H1 (cell line): ENCODE measurements around the gene HLA-DPA1. TPM values are rescaled to one million over a fixed set of nuclear protein-coding genes. Genes with fewer than 3 reads are reported as not detected.
A peak's percentile ranks its signal among the peaks of the same experiment; 100 is the strongest.

Experiments
- CTCF ChIA-PET: fragments of 300-600 bp; sonication (Branson Sonifier 250); formaldehyde crosslinking; loops from one replicate; lab custom pipeline; 2021; ENCODE audit not compliant: partially characterized antibody; lab: Charles Lee
- POLR2A ChIA-PET: fragments of 300-600 bp; sonication (Branson Sonifier 250); formaldehyde crosslinking; loops from one replicate; lab custom pipeline; 2021; ENCODE audit warnings: inconsistent platforms; ENCODE audit not compliant: partially characterized antibody; lab: Charles Lee
- DNase-seq, 2 experiments: peaks; one replicate each; pipeline versions ENCODE4 v3.0.0 to v3.0.0-alpha.2; 2010 to 2022; ENCODE audit warnings: low spot score in 2 of 2, low read depth in 1 of 2, mixed read lengths in 1 of 2
- FAIRE-seq: peaks from 2 replicates; lab custom pipeline; 2011; peaks lifted over from hg19 to GRCh38; lab: Jason Lieb, UNC
- H2AFZ ChIP-seq: 2 replicates; pipeline ENCODE4 v1.8.1; 2012; ENCODE audit warnings: low read length, inconsistent platforms
- H2AK5ac ChIP-seq: 2 replicates; pipeline ENCODE4 v1.6.1; 2013; ENCODE audit warnings: low read depth, low read length
- H2BK120ac ChIP-seq: replicated peaks from 2 replicates; pipeline ENCODE3; 2013; ENCODE audit warnings: low read depth, low read length, inconsistent platforms
- H2BK12ac ChIP-seq: 2 replicates; pipeline ENCODE4 v1.6.1; 2013; ENCODE audit warnings: low read depth, low read length
- H2BK15ac ChIP-seq: 2 replicates; pipeline ENCODE4 v1.6.1; 2013; ENCODE audit warnings: low read length
- H2BK20ac ChIP-seq: 2 replicates; pipeline ENCODE4 v1.6.1; 2013; ENCODE audit warnings: low read length
- H2BK5ac ChIP-seq: 2 replicates; pipeline ENCODE4 v1.6.1; 2013; ENCODE audit warnings: low read depth, low read length
- H3K14ac ChIP-seq: 2 replicates; pipeline ENCODE4 v1.6.1; 2013; ENCODE audit warnings: inconsistent platforms; ENCODE audit not compliant: insufficient read length
- H3K18ac ChIP-seq: 2 replicates; pipeline ENCODE4 v1.6.1; 2013; ENCODE audit warnings: low read length; ENCODE audit errors: extremely low read depth
- H3K23ac ChIP-seq: 2 replicates; pipeline ENCODE4 v1.6.1; 2013; ENCODE audit warnings: inconsistent platforms; ENCODE audit not compliant: insufficient read length
- H3K23me2 ChIP-seq: 2 replicates; pipeline ENCODE4 v1.6.1; 2013; ENCODE audit warnings: low read depth, low read length
- H3K27ac ChIP-seq: 2 replicates; pipeline ENCODE4 v1.6.1; 2011; ENCODE audit warnings: low read depth, low read length, inconsistent platforms
- H3K27me3 ChIP-seq, 4 experiments: replicated peaks in 1 of 4; 1 replicate in 1 of 4; 2 replicates in 3 of 4; pipeline versions ENCODE4 v1.6.1 to v1.8.1; 2011 to 2013; ENCODE audit warnings: low read length in 3 of 4, mild to moderate bottlenecking in 3 of 4, inconsistent platforms in 2 of 4, mixed read lengths in 2 of 4, moderate library complexity in 1 of 4; ENCODE audit not compliant: control insufficient read depth in 3 of 4, insufficient read depth in 3 of 4; ENCODE audit errors: extremely low read depth in 1 of 4
- H3K36me3 ChIP-seq, 4 experiments: 2 replicates each; pipeline versions ENCODE4 v1.6.1 to v1.8.1; 2011 to 2013; ENCODE audit warnings: mild to moderate bottlenecking in 4 of 4, low read length in 3 of 4, moderate library complexity in 2 of 4, control low read depth in 1 of 4, inconsistent platforms in 1 of 4; ENCODE audit not compliant: insufficient read depth in 4 of 4, control insufficient read depth in 2 of 4
- H3K4ac ChIP-seq: replicated peaks from 2 replicates; pipeline ENCODE3; 2013; ENCODE audit warnings: low read length, low read depth, mixed read lengths, inconsistent platforms; ENCODE audit not compliant: insufficient read length
- H3K4me1 ChIP-seq, 4 experiments: replicated peaks in 1 of 4; 1 replicate in 1 of 4; 2 replicates in 3 of 4; pipeline versions ENCODE4 v1.6.1 to v1.8.1; 2011 to 2013; ENCODE audit warnings: low read length in 3 of 4, inconsistent platforms in 2 of 4, mixed read lengths in 1 of 4; ENCODE audit not compliant: insufficient read depth in 4 of 4, control insufficient read depth in 3 of 4
- H3K4me2 ChIP-seq, 2 experiments: 2 replicates each; pipeline versions ENCODE4 v1.6.1 to v1.8.1; 2011 to 2013; ENCODE audit warnings: low read depth in 2 of 2, low read length in 2 of 2, control low read depth in 1 of 2, inconsistent platforms in 1 of 2, mild to moderate bottlenecking in 1 of 2; ENCODE audit not compliant: insufficient read depth in 1 of 2
- H3K4me3 ChIP-seq, 4 experiments: fragments of 200-600, 300-600 bp in 1 of 4; sonication (generic), shearing (Covaris generic), sonication (Bioruptor Twin) in 1 of 4; 2 replicates each; pipeline versions ENCODE4 v1.5.1 to v1.8.1; 2011 to 2016; ENCODE audit warnings: low read length in 4 of 4, low read depth in 3 of 4, control low read depth in 2 of 4, inconsistent platforms in 2 of 4, mild to moderate bottlenecking in 2 of 4, mixed read lengths in 1 of 4, moderate library complexity in 1 of 4; ENCODE audit not compliant: insufficient read depth in 2 of 4; ENCODE audit errors: extremely low read depth in 1 of 4
- H3K56ac ChIP-seq: replicated peaks from 2 replicates; pipeline ENCODE3; 2013; ENCODE audit warnings: low read depth, mild to moderate bottlenecking, mixed read lengths, low read length, inconsistent platforms; ENCODE audit not compliant: insufficient read length
- H3K79me1 ChIP-seq: 2 replicates; pipeline ENCODE4 v1.6.1; 2013; ENCODE audit warnings: low read depth, low read length, control low read depth
- H3K79me2 ChIP-seq, 2 experiments: 2 replicates each; pipeline versions ENCODE4 v1.6.1 to v1.8.1; 2012 to 2013; ENCODE audit warnings: low read length in 2 of 2, mild to moderate bottlenecking in 2 of 2, inconsistent platforms in 1 of 2; ENCODE audit not compliant: insufficient read depth in 2 of 2, control insufficient read depth in 1 of 2
- H3K9ac ChIP-seq, 4 experiments: replicated peaks in 1 of 4; 1 replicate in 1 of 4; 2 replicates in 3 of 4; pipeline versions ENCODE4 v1.6.1 to v1.8.1; 2011 to 2013; ENCODE audit warnings: low read depth in 3 of 4, low read length in 3 of 4, control low read depth in 2 of 4, mild to moderate bottlenecking in 2 of 4, moderate library complexity in 2 of 4, inconsistent platforms in 1 of 4; ENCODE audit errors: extremely low read depth in 1 of 4
- H3K9me3 ChIP-seq, 2 experiments: 2 replicates each; pipeline versions ENCODE4 v1.6.1 to v1.8.1; 2012 to 2013; ENCODE audit warnings: mild to moderate bottlenecking in 2 of 2, moderate library complexity in 2 of 2, control low read depth in 1 of 2, inconsistent platforms in 1 of 2, low read depth in 1 of 2, low read length in 1 of 2, mixed read lengths in 1 of 2; ENCODE audit not compliant: insufficient read depth in 2 of 2
- H4K20me1 ChIP-seq, 2 experiments: replicated peaks in 1 of 2; 2 replicates each; pipeline versions ENCODE3 to v1.8.1; 2011 to 2013; ENCODE audit warnings: inconsistent platforms in 2 of 2, low read length in 2 of 2, mild to moderate bottlenecking in 1 of 2; ENCODE audit not compliant: insufficient read depth in 2 of 2, control insufficient read depth in 1 of 2
- H4K5ac ChIP-seq: 2 replicates; pipeline ENCODE4 v1.6.1; 2013; ENCODE audit warnings: low read length, low read depth, mixed read lengths, inconsistent platforms; ENCODE audit not compliant: insufficient read length
- H4K8ac ChIP-seq: 2 replicates; pipeline ENCODE4 v1.8.0; 2013; ENCODE audit warnings: mild to moderate bottlenecking, moderate library complexity, low read length, inconsistent platforms; ENCODE audit not compliant: insufficient read depth; ENCODE audit errors: extremely low read depth
- H4K91ac ChIP-seq: replicated peaks from 2 replicates; pipeline ENCODE3; 2013; ENCODE audit warnings: low read length, mixed read lengths, inconsistent platforms; ENCODE audit not compliant: insufficient read length
- ATF3 ChIP-seq: IDR thresholded peaks from 2 replicates; pipeline ENCODE4 v1.6.1; 2011; ENCODE audit warnings: low read depth, mild to moderate bottlenecking, low read length; ENCODE audit not compliant: insufficient read depth
- CEBPB ChIP-seq: IDR thresholded peaks from 2 replicates; pipeline ENCODE4 v1.6.1; 2012; ENCODE audit warnings: low read depth, low read length
- CTCF ChIP-seq, 3 experiments: IDR thresholded peaks; 1 replicate in 2 of 3; 2 replicates in 1 of 3; pipeline versions ENCODE4 v1.5.1 to v1.6.1; 2011; ENCODE audit warnings: low read length in 3 of 3, mild to moderate bottlenecking in 3 of 3, inconsistent platforms in 2 of 3, low read depth in 1 of 3, moderate library complexity in 1 of 3; ENCODE audit not compliant: insufficient read depth in 1 of 3; ENCODE audit errors: control extremely low read depth in 1 of 3
- GTF2F1 ChIP-seq: IDR thresholded peaks from 2 replicates; pipeline ENCODE4 v1.6.1; 2012; ENCODE audit warnings: low read depth, low read length, improper control_type of control experiment, borderline replicate concordance
- KDM1A ChIP-seq: fragments of 200-600, 300-600 bp; sonication (generic); IDR thresholded peaks from 2 replicates; pipeline ENCODE4 v1.7.1; 2016; ENCODE audit warnings: mild to moderate bottlenecking, low read length, borderline replicate concordance
- KDM5A ChIP-seq: fragments of 200-600 bp; IDR thresholded peaks from 2 replicates; pipeline ENCODE4 v1.7.1; 2012; ENCODE audit warnings: mild to moderate bottlenecking, low read length, inconsistent platforms, mixed read lengths
- RBBP5 ChIP-seq: IDR thresholded peaks from 2 replicates; pipeline ENCODE4 v1.7.1; 2012; ENCODE audit warnings: low read depth, mild to moderate bottlenecking, inconsistent platforms, low read length, moderate library complexity, borderline replicate concordance
- RNF2 ChIP-seq: fragments of 200-900, 300-1000 bp; sonication (generic); IDR thresholded peaks from 2 replicates; pipeline ENCODE4 v1.7.1; 2016; ENCODE audit warnings: borderline replicate concordance, low read depth, mild to moderate bottlenecking, antibody characterized with exemption, low read length; ENCODE audit not compliant: poor library complexity, severe bottlenecking; ENCODE audit errors: missing control alignments
- WGBS, 2 experiments: shearing (Covaris generic) in 1 of 2; methylation state at CpG; one replicate each; pipeline versions ENCODE4 v1.1.6 to v1.1.7; 2013 to 2015; ENCODE audit warnings: low lambda C conversion rate in 2 of 2, mixed read lengths in 2 of 2, inconsistent platforms in 1 of 2, low coverage in 1 of 2, missing lambda C conversion rate in 1 of 2; ENCODE audit not compliant: insufficient replicate concordance in 2 of 2, insufficient coverage in 1 of 2, insufficient read length in 1 of 2; ENCODE audit errors: extremely low coverage in 1 of 2, missing lambda C conversion rate in 1 of 2; 5-methylcytosine and 5-hydroxymethylcytosine counted together
- polyA plus RNA-seq, 7 experiments: library from polyadenylated mRNA; depleted of rRNA in 3 of 7; stranded (reverse) in 5 of 7; unstranded in 2 of 7; fragments of >200 nt in 5 of 7; fragments of 200-250 nt in 2 of 7; gene quantifications; 1 replicate in 5 of 7; 2 replicates in 1 of 7; 4 replicates in 1 of 7; pipeline versions ENCODE4 v1.2.1 to v1.2.3, GENCODE V29; 2011 to 2013; ENCODE audit warnings: missing spikeins in 2 of 7, mixed read lengths in 2 of 7
- total RNA-seq: library from RNA; stranded (reverse); fragmentation: NEBNext Ultra II Directional; extraction: Animal tissue kit (Norgen Biotek cat#: 25700); gene quantifications from 2 replicates; pipeline ENCODE4 v1.2.1, GENCODE V29; 2021

The HLA-DPA1 gene
- total and polyA plus RNA-seq, 2 of the 8 experiments (the other 6 are each of a cell fraction or from before 2014, with no cell fraction given), result 6.2 to 13.1 TPM

GRCh38 chr6:33049323-33050013 lies 24.0 kb downstream of the HLA-DPA1 start:
- Histone ChIP-seq H4K8ac (no peak overlapping the region), H3K23ac (no peak overlapping the region), H3K4me3 (no peak overlapping the region), H2AK5ac (no peak overlapping the region), H2BK5ac (no peak overlapping the region), H3K14ac (no peak overlapping the region), H4K91ac (no peak overlapping the region), H3K9me3 (peaks cover 0 to 8% of the 10 kb centered on the region in 2 experiments; a peak in 2 of 4 replicates), H2BK120ac (no peak overlapping the region), H3K79me1 (no peaks in the 10 kb centered on the region), H3K79me2 (no peaks in the 10 kb centered on the region), H4K5ac (no peak overlapping the region), H2BK15ac (no peak overlapping the region), H4K20me1 (no peaks in the 10 kb centered on the region), H3K18ac (no peak overlapping the region), H3K4me1 (peaks cover 6 to 10% (median 7%) of the 10 kb centered on the region in 4 experiments; a peak in 4 of 7 replicates), H3K9ac (no peak overlapping the region), H3K4me2 (no peak overlapping the region; a peak in 1 of 4 replicates), H2BK20ac (no peak overlapping the region), H2AFZ (0 out of 2 replicates have a peak overlapping the region, but pooled peaks have one; percentile 57), H3K56ac (no peak overlapping the region), H3K23me2 (no peaks in the 10 kb centered on the region), H3K27ac (no peak overlapping the region), H3K27me3 (no peaks in the 10 kb centered on the region), H3K36me3 (no peaks in the 10 kb centered on the region), H2BK12ac (no peak overlapping the region), H3K4ac (no peak overlapping the region)
- POLR2A ChIA-PET, result interaction anchor here (1.0 kb wide), 1 partner anchor 13 kb away, joined by 3 read pairs; no protein-coding TSS in a partner anchor
- DNase-seq (no peak), FAIRE-seq (peak; percentile 88)
- WGBS, 2 experiments, result 85% methylated on average over 9 of the region's 9 CpGs; no CpG with 5 or more reads in 1 of the 2 experiments
- CTCF ChIA-PET, result interaction anchor here (0.6 to 6.4 kb wide), 28 partner anchors 11 to 537 kb away, joined by 3 to 38 read pairs (median 5); partner anchors contain the start of gene HLA-DPA1
- TF ChIP-seq CEBPB (no peak), RNF2 (no peak), KDM5A (no peak), GTF2F1 (no peak), ATF3 (no peak), RBBP5 (no peak), KDM1A (no peak), CTCF (IDR thresholded peaks at IDR 0.05; ENCODE audit: control extremely low read depth in 1 of 3, insufficient read depth in 1 of 3, low read depth in 1 of 3, low read length in 3 of 3) (peak; percentile 46 to 72 (median 56))
